Type B pancreatic cell (in vitro differentiated cells): ENCODE data around the gene BEND7. TPM values are rescaled to one million over a fixed set of nuclear protein-coding genes. Genes with fewer than 3 reads are reported as not detected.
A peak's percentile ranks its signal among the peaks of the same experiment; 100 is the strongest.
"Not testable (repeated sequence)": the region's sequence is repeated elsewhere in the genome, so short reads cannot be mapped to it uniquely, and the experiment has no call there.

ENCODE experiments used
- DNase-seq: peaks from one replicate; pipeline ENCODE4 v3.0.0; 2021; ENCODE audit warnings: mixed read lengths; ENCODE audit not compliant: unreplicated experiment; ENCODE audit errors: extremely low spot score
- H3K27ac Mint-ChIP-seq: 2 replicates; pipeline ENCODE4 v1.8.0; 2021; ENCODE audit warnings: mild to moderate bottlenecking, mixed read lengths
- H3K27me3 Mint-ChIP-seq: 2 replicates; pipeline ENCODE4 v1.8.0; 2021; ENCODE audit warnings: mixed read lengths
- H3K36me3 Mint-ChIP-seq: 2 replicates; pipeline ENCODE4 v1.8.0; 2021; ENCODE audit warnings: mixed read lengths
- H3K4me1 Mint-ChIP-seq: one replicate; pipeline ENCODE4 v1.8.0; 2021; ENCODE audit warnings: mixed read lengths; ENCODE audit not compliant: unreplicated experiment
- H3K4me3 Mint-ChIP-seq: 2 replicates; pipeline ENCODE4 v1.8.0; 2021; ENCODE audit warnings: mild to moderate bottlenecking, mixed read lengths
- H3K9me3 Mint-ChIP-seq: 2 replicates; pipeline ENCODE4 v1.8.0; 2021; ENCODE audit warnings: mixed read lengths
- total RNA-seq: library from RNA; stranded (reverse); gene quantifications from 2 replicates; pipeline ENCODE4 v1.2.1, GENCODE V29; 2021; ENCODE audit warnings: low replicate concordance
- TF ChIP-seq, protein P1 (sequence below): fragments of 200-600 bp; sonication (generic); conservative IDR thresholded peaks from 2 replicates; pipeline ENCODE4 v1.5.0; 2021; ENCODE audit warnings: antibody characterized with exemption, mild to moderate bottlenecking

The BEND7 gene
- total RNA-seq, 1 donor from 2014 or later = 14.1 TPM

- Mint-ChIP-seq H3K4me3 (no peak overlapping the region), H3K27ac (no peak overlapping the region), H3K27me3 (peaks cover 32% of the 10 kb centered on the region), H3K9me3 (peaks cover 9% of the 10 kb centered on the region), H3K36me3 (no peaks in the 10 kb centered on the region), H3K4me1 (no peaks in the 10 kb centered on the region)
- no peak for DNase-seq
- TF ChIP-seq, protein P1, sequence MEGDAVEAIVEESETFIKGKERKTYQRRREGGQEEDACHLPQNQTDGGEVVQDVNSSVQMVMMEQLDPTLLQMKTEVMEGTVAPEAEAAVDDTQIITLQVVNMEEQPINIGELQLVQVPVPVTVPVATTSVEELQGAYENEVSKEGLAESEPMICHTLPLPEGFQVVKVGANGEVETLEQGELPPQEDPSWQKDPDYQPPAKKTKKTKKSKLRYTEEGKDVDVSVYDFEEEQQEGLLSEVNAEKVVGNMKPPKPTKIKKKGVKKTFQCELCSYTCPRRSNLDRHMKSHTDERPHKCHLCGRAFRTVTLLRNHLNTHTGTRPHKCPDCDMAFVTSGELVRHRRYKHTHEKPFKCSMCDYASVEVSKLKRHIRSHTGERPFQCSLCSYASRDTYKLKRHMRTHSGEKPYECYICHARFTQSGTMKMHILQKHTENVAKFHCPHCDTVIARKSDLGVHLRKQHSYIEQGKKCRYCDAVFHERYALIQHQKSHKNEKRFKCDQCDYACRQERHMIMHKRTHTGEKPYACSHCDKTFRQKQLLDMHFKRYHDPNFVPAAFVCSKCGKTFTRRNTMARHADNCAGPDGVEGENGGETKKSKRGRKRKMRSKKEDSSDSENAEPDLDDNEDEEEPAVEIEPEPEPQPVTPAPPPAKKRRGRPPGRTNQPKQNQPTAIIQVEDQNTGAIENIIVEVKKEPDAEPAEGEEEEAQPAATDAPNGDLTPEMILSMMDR = no peak
Observed at GRCh38 chr10:13542533-13542932, 13.7 kb upstream of the BEND7 start.

GRCh38 chr10:13537985-13538384 lies 9.2 kb upstream of the BEND7 start:
- not testable (repeated sequence) for DNase-seq, H3K4me3 Mint-ChIP-seq, H3K9me3 Mint-ChIP-seq, H3K36me3 Mint-ChIP-seq, H3K4me1 Mint-ChIP-seq, H3K27ac Mint-ChIP-seq
- peaks cover 24% of the 10 kb centered on the region for H3K27me3 Mint-ChIP-seq

DNA sequence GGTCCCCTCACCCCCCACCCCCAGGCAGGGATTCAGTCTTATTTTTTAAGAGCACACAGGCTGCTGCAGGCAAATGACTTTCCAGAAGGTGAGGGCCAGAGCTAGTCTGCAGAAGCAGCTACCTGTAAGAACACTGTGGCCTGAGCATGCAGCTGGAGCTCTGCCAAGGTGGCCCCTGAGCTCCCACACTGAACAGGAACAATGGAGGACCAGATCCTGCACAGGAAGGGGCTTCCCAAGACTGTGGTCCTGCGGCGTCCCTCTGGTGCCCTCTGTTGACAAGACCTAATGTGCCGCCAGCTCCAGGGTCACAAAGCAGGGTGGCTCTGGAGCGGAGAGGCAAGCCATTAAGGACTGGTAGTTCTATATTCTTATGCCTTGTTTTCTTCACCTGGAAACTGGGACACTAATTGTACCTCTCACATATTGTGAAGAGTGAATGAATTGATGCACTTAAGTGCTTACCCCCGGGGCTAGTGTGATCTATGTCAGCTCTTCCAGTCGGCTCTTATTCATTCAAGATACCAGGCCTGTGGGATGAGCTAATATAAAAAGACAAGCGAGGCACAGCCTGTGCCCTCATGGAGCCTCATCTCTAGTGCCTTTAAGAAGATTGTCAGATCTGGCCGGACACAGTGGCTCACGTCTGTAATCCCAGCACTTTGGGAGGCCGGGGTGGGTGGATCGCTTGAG lies 8.0 kb upstream of the BEND7 start:
- H3K4me1 Mint-ChIP-seq = peaks cover 4% of the 10 kb centered on the region
- TF ChIP-seq, protein P1 = peak; percentile 80
- peaks cover 24% of the 10 kb centered on the region for H3K27me3 Mint-ChIP-seq
- H3K9me3 Mint-ChIP-seq = no peaks in the 10 kb centered on the region
- DNase-seq = no peak
- H3K27ac Mint-ChIP-seq = no peak overlapping the region
- H3K4me3 Mint-ChIP-seq = no peak overlapping the region
- no peaks in the 10 kb centered on the region for H3K36me3 Mint-ChIP-seq

DNA sequence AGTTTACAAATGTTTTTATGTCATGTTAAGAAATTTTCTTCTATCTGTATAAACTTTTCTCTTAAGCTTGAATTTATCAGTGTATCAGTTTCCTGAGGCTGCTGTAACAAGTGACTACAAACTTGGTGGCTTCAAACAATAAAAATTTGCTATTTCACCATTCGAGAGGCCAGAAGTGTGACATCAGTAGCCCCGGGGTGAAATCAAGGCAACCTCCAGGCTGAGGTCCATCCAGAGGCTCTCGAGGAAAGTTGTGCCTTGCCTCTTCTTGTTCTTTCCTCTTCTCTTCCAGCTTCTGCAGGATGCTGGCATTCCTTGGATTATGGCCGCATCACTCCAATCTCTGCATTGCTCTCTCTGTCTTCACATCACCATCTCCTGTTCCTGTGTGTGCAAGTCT lies 6.5 kb upstream of the BEND7 start:
- Mint-ChIP-seq H3K4me1 (peaks cover 4% of the 10 kb centered on the region), H3K9me3 (no peaks in the 10 kb centered on the region), H3K4me3 (no peak overlapping the region), H3K36me3 (no peaks in the 10 kb centered on the region), H3K27ac (no peak overlapping the region), H3K27me3 (peaks cover 20% of the 10 kb centered on the region)
- TF ChIP-seq, protein P1 = no peak
- DNase-seq = no peak

DNA sequence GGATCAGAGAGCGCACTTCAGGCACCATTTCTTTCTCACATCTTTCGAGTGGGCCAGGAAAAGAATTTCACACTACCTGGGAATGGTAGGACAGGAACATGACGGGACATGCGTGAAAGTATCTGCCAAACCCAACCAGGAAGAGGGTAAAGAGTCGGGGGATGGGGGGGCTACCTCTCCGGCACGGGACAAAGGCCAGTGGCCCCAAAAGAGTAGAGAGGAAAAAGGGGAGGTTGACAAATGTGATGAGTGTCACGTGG lies 830 bp upstream of the BEND7 start:
- Mint-ChIP-seq H3K9me3 (no peaks in the 10 kb centered on the region), H3K4me3 (peak overlapping the region; percentile 82), H3K4me1 (peaks cover 16% of the 10 kb centered on the region), H3K27ac (peak overlapping the region; percentile 0), H3K36me3 (no peaks in the 10 kb centered on the region), H3K27me3 (peaks cover 45% of the 10 kb centered on the region)
- DNase-seq = no peak
- TF ChIP-seq, protein P1 = no peak

- peaks cover 42% of the 10 kb centered on the region for H3K27me3 Mint-ChIP-seq
- TF ChIP-seq, protein P1 = no peak
- peaks cover 16% of the 10 kb centered on the region for H3K4me1 Mint-ChIP-seq
- no peaks in the 10 kb centered on the region for H3K9me3 Mint-ChIP-seq
- DNase-seq = no peak
- no peaks in the 10 kb centered on the region for H3K36me3 Mint-ChIP-seq
- H3K4me3 Mint-ChIP-seq = peak overlapping the region; percentile 91
- H3K27ac Mint-ChIP-seq = peak overlapping the region; percentile 77
Observed at GRCh38 chr10:13528123-13528874, 515 bp downstream of the BEND7 start.
